ENCODE measurements around the gene APLP2.

APLP2 gene

DNA sequence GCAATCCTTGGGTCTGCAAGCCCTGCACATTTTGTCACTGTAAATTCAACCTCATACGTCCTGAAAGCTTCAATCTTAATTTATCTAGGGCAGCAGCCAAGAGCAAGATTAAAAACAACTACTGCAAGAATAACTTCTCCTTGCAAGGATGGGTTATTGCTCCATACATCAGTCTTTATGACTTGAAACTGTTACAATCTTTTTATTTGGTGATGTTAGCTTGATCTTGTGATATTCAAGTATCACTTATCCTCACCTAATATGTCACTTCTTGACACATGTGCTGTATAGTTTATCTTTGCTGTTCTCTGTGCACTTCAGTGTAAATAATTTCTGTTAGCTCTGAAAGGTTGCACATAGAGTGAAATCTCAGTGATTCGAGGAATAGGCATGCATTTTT lies 14.7 kb upstream of the APLP2 start:
- in situ Hi-C loops (cut with HindIII; ENCODE audit: low sequenced_read_pairs) = loop anchor here (25.0 kb wide), 1 partner anchor 93 kb away; no protein-coding TSS in a partner anchor

DNA sequence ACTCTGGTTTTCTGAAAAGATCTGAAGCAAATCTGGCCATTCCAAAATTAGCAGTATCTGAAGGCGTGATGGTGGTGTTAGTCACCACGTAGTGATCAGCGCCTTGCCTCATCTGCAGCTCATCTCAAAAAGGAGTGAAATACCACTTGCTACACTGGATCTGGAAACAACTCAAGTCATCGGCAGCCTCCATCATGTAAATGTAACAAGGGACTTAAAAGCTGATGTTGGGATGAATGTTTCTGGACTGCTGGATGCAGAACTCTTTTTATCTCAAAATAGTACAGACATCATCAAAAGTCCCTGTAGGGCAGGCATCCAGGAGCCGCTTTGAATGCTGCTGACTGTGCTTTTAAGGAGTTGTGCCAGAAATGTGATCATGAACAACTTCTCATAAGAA lies 14.1 kb upstream of the APLP2 start:
- in situ Hi-C loops (cut with HindIII; ENCODE audit: low sequenced_read_pairs) = loop anchor here (25.0 kb wide), 1 partner anchor 93 kb away; no protein-coding TSS in a partner anchor

DNA sequence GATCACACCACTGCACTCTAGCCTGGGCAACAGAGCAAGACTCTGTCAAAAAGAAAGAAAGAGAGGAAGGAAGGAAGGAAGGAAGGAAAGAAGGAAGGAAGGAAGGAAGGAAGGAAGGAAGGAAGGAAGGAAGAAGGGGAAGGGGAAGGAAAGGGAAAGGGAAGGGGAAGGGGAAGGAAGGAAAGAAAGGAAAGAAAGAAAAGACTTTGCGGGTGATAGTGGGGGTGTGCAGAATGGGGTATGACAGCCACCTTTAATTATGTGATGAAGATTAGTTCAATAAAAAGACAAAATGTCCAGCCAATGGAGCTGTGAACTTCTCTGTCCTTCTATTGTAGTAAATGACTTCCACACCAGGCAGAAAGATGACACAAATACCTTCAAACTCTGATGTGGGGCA lies 8.7 kb upstream of the APLP2 start:
- in situ Hi-C loops (cut with HindIII; ENCODE audit: low sequenced_read_pairs) = loop anchor here (25.0 kb wide), 1 partner anchor 99 kb away; no protein-coding TSS in a partner anchor

DNA sequence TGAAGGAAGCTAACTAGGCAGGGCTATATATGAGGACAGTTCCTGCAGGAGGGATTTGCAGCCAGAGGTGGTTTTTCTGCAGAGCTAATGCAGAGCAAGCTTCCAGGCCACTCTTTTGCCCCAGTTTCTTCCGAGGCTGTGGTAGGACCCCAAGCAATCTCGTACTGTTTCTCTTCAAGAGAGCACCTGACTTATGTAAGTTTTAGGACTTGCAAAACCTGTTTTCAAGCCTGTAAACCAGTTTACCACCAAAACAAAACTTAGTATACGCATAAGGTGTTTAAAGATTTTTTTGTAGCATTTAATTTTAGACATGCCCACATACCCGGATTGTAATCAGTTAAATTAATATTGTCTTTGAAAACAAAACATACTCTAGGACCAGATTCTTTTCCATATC lies 7.7 kb upstream of the APLP2 start:
- in situ Hi-C loops (cut with HindIII; ENCODE audit: low sequenced_read_pairs) = loop anchor here (25.0 kb wide), 1 partner anchor 100 kb away; no protein-coding TSS in a partner anchor

DNA sequence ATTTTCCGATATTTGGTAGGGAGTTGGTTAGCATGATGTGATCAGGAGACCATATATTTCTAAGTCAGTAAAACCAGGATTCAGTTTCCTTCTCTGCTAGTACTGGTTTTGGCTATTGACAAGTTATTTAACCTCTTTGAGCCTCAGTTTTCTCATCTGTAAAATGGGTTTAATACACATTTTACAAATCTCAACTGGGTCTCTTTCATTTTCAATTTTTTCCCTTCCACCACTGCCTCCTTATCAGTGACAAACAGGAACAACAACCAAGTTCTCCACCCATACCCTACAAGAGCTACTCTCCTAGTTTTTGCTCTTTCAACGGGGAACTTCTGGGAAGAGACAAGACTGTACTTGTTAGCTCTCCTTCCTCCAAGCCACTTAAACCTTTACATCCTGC lies 6.2 kb upstream of the APLP2 start:
- in situ Hi-C loops (cut with HindIII; ENCODE audit: low sequenced_read_pairs) = loop anchor here (25.0 kb wide), 1 partner anchor 101 kb away; no protein-coding TSS in a partner anchor

DNA sequence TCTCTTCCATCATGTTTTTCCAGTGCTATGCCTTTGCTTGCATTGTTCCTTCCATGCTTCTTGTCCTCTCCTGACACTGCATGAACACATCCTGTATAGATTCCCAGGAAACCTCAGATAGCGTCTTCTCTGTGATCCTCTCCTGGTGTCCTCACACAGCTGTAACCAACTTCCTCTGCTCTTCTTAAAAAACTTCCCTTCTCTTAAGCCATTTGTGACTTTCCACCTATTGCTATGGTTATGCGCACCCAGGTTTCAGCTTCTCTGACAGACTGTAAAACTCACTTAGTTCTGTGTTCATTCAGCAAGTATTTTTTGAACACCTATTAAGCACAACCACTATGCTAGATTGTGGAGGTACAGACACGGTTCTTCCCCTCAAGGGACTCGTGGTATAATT lies 5.1 kb upstream of the APLP2 start:
- in situ Hi-C loops (cut with HindIII; ENCODE audit: low sequenced_read_pairs) = loop anchor here (25.0 kb wide), 1 partner anchor 102 kb away; no protein-coding TSS in a partner anchor

DNA sequence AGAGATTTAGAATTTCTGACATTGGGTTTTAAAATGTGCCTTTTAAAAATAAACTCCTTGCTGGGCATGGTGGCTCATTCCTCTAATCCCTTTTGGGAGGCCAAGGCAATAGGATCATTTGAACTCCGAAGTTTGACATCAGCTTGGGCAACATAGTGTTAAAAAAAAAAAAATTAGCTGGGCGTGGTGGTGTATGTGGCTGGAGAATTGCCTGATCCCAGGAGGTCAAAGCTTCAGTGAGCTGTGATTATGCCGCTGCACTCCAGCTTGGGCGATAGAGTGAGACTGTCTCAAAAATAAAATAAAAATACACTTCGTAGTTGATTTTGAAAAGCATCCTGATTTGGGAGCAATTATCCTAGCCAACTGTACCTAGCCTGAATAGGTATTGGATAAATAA lies 3.4 kb upstream of the APLP2 start:
- in situ Hi-C loops (cut with HindIII; ENCODE audit: low sequenced_read_pairs) = loop anchor here (25.0 kb wide), 1 partner anchor 104 kb away; no protein-coding TSS in a partner anchor

DNA sequence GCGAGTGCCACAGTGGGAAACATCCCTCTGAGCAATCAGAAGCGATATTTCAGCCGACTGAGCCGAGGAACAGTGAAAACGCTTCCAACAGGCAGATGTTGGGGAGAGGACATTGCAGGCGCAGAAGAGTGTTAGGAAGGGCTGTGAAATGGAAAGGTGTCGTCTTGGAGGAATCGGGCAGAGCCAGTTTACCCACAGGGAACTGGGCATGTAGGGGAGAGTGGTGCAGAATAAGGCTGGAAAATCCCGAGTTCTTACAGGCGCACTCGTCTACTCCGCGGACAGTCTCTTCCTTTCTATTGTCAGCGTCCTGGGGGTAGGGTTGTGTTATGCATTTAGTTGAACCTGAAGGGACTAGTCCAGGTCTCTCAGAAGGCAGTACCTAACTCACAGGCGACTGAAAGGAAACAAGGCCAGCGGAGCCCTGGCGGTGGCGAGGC lies 1.1 kb upstream of the APLP2 start:
- in situ Hi-C loops (cut with HindIII; ENCODE audit: low sequenced_read_pairs) = loop anchor here (25.0 kb wide), 1 partner anchor 106 kb away; no protein-coding TSS in a partner anchor

DNA sequence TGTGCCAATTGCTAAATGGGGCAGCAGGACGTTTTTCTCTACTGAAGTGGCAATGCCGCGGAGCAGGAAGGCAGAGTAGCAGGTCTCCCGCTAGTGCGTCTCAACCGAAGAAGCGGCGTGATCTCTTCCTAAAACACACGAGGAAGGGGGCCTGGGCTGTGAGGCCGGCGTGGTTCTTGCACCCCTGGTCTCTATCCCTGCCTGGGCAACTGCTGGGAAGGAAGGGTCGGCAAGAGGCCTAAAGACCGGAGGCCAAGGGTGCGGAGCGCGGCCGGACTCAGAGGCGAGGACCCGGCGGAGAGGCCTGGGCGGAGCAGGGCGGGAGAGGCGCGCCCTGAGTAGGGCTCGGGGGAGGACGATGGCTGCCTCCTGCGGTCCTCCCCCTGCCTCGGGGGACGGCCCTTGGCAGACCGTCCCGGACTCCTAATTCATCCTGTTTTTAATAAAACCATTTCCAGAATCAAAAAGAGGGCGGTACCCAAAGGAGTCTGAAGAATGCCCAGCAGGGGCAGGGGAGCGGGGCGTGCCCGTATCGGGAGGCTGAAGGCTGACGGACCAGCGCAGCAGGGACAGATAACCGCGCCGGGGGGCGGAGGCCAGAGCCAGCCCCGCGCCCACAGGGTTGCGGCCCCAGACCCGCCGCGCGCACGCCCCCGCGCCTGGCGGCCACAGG lies 572 bp upstream of the APLP2 start:
- in situ Hi-C loops (cut with HindIII; ENCODE audit: low sequenced_read_pairs) = loop anchor here (25.0 kb wide), 1 partner anchor 107 kb away; no protein-coding TSS in a partner anchor

DNA sequence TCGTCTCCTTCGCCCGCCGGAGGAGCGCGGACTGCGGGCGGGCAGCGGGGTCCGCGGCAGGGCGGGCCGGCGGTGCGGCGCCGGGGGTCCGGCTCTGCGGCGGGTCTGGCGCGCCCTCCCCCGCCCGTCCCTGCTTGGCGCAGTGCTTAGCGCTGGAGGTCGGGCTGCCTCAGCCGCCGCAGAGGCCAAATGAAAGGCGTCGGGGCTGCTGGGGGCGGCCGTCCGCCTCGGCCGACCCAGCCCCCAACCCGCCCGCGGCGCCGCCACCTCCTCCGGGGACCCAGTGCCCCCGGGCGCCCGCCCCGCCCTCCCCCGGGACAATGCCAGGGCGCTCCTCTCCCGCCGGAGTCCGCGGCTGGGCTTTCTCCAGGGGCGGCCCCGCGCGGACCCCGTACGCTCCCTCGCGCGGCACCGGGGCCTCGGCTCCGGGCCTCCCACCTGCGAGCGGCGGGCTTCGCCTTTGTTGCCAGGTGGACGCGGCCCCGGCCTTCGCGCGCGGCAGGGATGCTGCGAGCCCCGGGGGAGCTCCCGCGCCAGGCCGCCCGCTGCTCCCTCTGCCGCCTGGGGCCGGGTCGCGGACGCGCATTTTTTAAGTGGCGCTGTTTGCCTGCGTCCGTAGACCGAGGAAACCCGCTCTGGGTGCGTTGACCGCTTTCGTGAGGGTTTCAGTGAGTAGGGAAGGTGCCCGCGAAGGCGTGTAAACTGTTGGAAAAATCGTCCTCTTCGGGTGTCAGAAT lies 583 bp downstream of the APLP2 start:
- in situ Hi-C loops (cut with HindIII; ENCODE audit: low sequenced_read_pairs) = loop anchor here (25.0 kb wide), 1 partner anchor 108 kb away; no protein-coding TSS in a partner anchor

DNA sequence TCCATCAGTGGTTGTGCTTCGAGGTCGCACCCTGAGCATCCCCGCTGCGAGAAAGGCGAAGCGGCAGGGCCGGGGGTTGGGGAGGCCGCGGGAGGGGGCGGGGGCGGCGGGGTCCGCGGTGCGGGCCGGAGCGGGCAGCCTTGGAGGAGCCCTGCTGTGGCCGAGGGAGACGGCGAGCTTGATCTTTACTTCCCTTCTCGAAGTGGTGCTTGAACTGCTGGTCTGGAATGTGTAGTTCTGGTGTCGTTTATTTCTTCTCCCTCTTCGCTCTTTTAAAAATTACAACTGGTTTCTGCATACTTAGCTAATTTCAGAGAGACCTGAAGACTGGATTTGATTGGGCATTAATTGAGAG lies 1.1 kb downstream of the APLP2 start:
- in situ Hi-C loops (cut with HindIII; ENCODE audit: low sequenced_read_pairs) = loop anchor here (25.0 kb wide), 1 partner anchor 109 kb away; no protein-coding TSS in a partner anchor

DNA sequence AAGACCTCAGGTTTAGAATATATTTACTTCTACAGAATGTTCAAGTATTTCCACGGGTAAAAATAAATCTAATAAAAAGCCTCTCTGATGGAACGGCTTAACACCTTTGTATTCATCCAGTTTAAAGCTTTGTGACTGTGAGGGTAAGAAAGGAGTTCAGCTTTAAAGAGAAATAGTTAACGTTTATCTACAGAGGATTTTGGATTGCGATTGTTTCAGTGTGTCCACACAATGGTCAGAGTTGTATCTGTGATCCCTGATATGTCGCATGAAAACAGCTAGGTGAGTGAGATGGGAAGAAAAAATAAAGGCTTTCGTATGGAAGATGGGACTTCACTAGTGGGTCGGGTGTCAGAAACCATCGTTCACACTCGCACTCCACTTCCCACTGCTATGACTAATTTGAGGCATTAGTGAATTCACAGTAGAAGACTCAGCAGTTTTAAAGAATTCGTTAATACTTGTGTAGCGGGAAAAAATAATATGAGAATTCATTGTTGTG lies 1.6 kb downstream of the APLP2 start:
- in situ Hi-C loops (cut with HindIII; ENCODE audit: low sequenced_read_pairs) = loop anchor here (25.0 kb wide), 1 partner anchor 109 kb away; no protein-coding TSS in a partner anchor

DNA sequence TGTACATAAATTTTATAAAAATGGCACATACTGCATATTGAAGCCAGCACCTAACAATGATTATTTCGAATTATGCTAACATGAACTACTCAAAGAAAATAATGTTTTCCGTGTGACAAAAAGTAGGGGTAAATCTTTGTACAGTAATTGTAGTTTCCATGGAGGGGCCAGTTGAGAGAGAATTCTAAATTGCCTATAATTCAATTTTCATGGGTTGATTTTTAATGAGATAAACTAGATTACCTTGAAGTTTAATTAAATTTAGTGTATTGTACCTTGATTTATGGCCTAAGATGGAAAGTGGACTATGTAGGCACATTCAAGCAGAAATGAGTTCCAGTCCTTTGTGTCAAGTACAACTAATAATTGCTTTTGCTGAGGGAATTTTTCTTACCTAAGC lies 5.0 kb downstream of the APLP2 start:
- in situ Hi-C loops (cut with HindIII; ENCODE audit: low sequenced_read_pairs) = loop anchor here (25.0 kb wide), 1 partner anchor 112 kb away; no protein-coding TSS in a partner anchor

DNA sequence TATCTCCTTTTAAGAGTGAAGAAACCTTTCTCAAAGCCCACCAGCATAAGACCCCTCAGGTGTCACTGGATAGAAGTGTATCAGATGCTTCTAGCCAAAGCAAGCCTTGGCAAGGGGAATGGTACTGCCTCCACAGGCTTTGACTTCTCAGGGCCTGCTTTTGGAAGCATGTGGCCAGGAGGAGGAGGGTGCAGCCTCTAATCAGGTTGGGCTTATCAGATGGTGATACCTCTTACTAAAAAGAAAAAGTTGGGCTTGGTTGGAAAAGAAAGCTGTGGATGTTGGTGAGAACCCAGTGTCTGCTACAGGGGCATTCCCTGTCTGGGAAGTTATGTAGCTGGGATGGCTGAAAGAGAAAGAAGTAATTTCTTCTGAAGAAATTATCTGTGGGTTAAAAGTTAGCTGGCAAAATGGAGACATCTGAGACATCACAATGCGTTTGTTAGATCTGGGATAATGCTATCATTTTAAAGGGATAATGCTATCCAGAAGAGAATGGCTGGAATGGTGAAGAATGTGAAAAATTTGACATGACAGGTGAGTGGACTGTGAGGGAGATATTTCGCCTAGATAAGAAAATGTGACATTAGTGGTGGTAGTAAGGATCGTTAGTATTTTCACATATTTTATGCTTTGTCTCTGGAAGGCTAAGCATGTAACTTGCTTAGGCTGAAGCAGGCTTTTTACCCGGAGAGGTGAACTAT lies 7.2 kb downstream of the APLP2 start:
- in situ Hi-C loops (cut with HindIII; ENCODE audit: low sequenced_read_pairs) = no loop called here

DNA sequence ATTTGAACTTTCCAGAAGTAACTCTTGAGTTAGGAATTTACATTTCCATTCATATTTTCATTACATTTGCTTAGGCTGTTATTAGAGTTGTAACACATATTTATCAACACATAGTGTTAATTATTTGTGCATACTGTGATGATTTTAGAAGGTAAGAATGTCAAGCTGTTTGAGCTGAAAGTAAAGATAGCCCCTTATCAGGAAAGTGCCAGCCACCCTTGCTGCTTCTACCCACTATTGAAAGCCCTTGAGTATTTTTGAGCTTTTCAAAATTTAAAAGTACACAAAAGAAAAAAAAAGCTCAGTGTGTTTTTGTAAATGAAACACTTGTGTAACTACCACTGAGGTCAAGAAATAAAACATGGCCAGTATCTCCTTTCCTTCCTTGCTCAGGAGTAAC lies 8.0 kb downstream of the APLP2 start:
- in situ Hi-C loops (cut with HindIII; ENCODE audit: low sequenced_read_pairs) = no loop called here

DNA sequence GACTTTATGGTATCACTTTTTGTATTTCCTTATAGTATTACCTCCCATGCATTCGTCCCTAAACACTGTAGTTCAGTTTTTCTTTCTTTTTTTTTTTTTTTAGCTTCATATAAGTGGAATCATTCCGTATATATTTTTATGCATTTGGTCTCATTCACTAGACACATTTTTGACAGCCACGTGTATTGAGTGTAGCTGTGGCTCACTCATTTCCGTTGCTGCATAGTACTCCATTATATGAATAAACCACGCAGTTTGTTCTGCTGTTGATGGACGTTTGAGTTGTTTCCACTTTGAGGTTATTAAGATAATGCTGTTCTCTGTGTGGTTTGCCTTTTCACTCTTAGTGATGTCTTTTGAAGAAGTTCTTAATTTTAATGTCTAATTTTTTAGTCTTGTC lies 8.4 kb downstream of the APLP2 start:
- in situ Hi-C loops (cut with HindIII; ENCODE audit: low sequenced_read_pairs) = no loop called here

DNA sequence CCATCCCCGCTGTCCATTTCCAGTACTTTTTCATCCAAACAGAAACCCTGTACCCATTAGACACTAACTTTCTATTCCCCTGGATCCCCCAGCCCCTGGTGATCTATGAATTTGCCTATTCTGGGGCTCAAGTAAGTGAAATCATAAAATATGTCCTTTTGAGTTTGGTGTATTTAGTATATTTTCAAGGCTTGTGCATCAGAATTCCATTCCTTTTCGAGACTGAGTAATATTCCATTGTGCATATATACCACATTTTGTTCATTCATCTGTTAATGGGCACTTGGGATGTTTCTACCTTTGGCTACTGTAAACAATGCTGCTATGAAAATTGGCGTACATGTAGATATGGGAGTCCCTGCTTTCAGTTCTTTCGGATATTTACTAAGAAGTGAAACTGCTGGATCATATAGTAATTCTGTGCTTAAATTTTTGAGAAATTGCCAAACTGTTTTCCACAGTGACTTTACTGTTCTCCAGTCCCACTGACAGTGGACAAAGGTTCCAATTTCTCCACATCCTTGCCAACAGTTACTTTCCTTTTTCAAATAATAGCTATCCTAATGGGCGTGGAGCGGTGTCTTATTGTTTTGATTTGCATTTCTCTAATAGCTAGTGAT lies 16.1 kb downstream of the APLP2 start:
- in situ Hi-C loops (cut with HindIII; ENCODE audit: low sequenced_read_pairs) = no loop called here

DNA sequence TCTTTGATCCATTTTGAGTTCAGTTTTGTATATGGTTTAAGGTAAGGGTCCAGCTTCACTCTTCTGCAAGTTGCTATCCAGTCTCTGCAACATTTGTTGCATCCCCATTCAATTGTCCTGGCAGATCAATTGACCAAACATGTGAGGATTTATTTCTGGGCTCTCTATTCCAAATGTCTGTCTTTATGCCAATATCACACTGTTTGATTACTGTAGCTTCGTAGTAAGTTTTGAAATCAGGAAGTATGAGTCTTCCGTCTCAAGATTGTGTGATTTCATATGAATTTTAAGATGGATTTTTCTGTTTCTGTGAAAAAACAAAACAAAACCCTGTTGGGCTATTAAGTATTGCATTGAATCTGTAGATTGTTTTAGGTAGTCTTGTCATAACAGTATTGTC lies 17.0 kb downstream of the APLP2 start:
- in situ Hi-C loops (cut with HindIII; ENCODE audit: low sequenced_read_pairs) = no loop called here

DNA sequence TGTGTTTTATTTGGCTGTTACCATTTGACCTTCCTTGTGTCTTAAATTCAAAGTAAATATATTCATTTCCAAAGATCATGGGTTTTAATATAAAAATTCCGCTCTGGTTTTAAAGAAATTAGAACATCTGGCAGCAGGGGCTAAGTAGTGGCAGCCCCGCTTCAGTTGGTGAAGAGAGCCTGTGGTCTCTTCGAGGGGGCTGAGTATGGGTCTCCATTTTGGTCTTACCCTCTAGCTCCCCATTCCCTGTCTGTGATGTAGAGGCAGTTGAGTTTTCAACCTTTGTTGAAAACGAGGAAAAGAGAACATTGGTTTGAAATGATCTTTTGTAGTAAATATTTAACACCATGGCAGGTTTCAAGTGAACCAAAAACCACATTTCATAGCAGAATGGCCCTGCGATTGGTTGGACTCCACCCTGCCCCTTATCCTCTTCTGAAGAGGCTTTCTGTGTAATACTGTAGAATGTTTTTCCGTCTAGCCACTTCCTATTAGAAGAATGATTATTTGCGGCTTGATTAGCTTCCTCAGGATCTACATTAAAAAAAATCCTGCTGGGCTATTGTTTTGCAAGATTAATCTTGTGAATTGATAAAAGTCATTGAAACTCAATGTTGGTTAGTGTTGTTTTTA lies 17.7 kb downstream of the APLP2 start:
- in situ Hi-C loops (cut with HindIII; ENCODE audit: low sequenced_read_pairs) = no loop called here

DNA sequence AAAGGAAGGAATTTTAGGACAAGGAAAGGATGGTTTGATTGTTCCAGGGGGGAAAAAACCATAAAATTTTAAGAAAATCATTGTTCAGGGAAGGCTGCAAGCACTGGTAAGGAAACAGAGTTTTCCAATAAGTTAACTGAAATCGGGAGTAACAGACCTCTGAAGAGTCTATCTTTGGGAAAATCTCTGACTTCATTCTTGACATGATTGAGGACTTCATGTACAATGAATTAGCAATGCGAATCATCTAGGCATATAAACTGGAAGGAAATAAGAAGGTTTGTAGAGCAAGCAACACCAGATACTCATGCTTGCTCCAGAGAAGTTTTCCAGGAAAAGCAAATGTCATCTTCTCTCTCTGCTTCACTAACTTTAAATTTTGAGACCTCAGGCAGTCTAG lies 18.5 kb downstream of the APLP2 start:
- in situ Hi-C loops (cut with HindIII; ENCODE audit: low sequenced_read_pairs) = no loop called here

All from DLD1 (cell line).